C1 segment of cervical spinal cord (tissue), 14 donors: Measurements from ENCODE around the gene SLC25A11.

ENCODE experiments used
- DNase-seq, 14 donors: peaks; one replicate each; lab custom pipeline; 2025; lab: John Stamatoyannopoulos, UW

SLC25A11 gene

DNA sequence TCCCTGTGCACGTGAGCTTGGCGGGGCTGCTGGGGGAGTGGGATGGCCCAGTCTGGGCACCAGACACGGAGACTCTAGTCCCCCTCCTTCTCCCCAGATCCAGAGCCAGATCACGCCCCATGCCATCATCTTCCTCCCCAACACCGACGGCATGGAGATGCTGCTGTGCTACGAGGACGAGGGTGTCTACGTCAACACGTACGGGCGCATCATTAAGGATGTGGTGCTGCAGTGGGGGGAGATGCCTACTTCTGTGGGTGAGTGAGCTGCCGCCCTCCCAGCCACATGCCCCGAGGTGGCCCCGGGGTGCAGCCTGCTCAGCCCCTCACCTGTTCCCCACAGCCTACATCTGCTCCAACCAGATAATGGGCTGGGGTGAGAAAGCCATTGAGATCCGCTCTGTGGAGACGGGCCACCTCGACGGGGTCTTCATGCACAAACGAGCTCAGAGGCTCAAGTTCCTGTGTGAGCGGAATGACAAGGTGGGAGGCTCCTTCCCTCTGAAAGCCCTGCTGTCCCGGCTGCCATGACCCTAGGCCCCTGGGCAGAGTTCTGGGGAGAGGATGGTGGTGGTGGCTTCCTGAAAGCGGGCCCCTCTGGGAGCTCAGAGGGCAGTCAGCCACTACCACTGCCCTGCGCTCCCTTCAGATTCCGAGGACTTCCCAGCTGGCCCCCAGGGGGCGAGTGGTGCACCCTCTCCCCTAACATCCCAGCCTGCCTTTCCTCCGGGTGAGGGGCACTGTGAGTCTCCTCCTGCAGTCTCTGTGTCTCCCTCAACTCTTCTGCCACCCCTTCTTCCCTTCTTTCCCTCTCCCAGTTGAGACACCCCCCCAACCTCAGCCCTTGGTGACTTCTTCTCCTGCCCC is 43.3 kb downstream of the SLC25A11 start:
- DNase-seq: no peak

DNA sequence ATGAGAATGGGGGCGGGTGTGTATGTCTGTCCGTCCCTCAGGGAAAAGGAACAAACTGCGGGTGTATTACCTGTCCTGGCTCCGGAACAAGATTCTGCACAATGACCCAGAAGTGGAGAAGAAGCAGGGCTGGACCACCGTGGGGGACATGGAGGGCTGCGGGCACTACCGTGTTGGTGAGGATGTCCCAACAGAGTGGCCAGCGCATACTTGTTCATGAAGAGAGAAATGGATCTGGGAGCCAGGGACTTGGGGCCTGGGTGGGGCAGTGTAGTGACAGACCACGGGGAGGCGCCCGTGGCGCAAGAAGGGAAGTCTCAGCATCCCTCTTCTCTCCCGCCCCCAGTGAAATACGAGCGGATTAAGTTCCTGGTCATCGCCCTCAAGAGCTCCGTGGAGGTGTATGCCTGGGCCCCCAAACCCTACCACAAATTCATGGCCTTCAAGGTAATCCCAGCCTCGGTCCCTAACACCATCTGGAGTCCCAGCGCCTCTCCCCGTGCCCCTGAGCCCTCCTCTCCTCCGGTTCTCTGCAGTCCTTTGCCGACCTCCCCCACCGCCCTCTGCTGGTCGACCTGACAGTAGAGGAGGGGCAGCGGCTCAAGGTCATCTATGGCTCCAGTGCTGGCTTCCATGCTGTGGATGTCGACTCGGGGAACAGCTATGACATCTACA is 44.1 kb downstream of the SLC25A11 start:
- no peak for DNase-seq

DNA sequence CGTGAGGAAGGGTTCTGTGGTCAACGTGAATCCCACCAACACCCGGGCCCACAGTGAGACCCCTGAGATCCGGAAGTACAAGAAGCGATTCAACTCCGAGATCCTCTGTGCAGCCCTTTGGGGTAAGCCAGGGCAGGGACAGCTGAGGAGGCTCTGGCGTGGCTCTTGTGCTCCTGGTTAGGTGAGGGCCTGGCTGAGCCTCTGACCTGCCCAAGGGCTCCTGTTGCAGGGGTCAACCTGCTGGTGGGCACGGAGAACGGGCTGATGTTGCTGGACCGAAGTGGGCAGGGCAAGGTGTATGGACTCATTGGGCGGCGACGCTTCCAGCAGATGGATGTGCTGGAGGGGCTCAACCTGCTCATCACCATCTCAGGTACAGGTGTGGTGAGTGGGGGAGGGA is 44.7 kb downstream of the SLC25A11 start:
- no peak for DNase-seq

DNA sequence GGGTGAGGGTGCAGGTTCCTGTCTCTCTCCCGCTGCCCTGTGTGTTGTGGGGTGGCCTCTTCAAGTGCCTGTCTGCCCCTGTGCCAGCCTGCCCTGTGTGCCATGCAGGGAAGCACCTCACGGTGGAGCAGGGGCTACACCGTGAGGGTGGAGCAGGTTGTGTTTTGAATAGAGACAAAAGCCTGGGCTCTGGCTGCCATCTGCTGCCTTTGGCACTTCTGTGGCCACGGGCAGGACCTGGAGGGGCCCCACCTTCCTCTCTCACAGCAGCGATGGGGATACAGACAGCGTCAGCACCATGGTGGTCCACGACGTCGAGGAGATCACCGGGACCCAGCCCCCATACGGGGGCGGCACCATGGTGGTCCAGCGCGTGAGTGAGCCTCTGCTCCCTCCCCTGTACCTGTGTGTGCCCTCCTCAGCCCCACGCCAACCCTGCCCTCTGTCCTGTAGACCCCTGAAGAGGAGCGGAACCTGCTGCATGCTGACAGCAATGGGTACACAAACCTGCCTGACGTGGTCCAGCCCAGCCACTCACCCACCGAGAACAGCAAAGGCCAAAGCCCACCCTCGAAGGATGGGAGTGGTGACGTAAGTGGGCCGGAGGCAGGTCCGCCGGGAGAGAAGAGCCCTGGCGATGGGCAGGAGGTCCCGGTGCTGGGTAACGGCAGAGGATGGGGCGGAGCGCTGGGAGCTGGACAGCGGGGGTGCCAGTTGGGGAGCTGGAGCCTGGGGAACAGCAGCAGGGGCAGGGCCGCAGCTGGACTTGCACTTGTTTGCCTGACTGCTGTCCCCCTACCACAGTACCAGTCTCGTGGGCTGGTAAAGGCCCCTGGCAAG is 45.9 kb downstream of the SLC25A11 start:
- DNase-seq: no peak

DNA sequence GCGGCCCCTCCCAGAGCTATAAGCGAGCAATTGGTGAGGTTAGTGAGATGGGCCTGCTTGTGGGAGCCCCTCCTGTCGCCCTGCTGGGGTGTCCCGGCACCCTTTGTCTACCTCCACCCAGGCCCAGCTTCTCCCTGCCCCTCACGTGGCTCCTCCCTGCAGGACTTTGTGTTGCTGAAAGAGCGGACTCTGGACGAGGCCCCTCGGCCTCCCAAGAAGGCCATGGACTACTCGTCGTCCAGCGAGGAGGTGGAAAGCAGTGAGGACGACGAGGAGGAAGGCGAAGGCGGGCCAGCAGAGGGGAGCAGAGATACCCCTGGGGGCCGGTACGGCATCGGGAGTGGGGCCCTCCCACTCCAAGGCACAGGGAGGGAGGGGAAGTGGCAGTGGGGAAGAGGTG is 46.6 kb downstream of the SLC25A11 start:
- no peak for DNase-seq

DNA sequence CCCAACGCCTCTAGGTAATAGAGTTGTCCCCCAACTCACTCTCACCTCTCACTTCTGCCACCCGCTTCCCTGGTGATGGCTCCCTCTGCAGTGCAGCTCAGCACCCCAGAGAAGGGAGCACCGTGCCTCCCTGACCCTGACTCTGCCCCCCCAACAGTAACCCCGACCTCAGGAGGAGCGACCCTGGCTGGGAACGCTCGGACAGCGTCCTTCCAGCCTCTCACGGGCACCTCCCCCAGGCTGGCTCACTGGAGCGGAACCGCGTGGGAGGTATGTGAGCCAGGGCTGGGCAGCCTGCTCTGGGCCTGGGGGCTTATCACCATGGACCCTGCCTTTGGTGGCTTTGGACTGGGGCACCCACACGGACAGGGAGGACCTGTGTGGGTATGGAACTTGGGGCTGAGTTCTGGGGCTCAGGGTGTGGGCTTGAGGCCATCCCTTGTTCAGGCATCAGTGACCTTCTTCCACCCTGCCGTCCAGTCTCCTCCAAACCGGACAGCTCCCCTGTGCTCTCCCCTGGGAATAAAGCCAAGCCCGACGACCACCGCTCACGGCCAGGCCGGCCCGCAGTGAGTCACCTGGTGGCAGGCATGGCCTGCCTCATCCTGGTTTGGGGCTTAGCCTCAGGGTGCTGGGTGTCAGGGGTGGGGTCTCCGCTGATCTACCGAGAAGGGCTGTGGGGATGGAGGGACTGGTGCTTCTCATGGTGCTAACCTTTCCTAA is 47.2 kb downstream of the SLC25A11 start:
- no peak for DNase-seq

DNA sequence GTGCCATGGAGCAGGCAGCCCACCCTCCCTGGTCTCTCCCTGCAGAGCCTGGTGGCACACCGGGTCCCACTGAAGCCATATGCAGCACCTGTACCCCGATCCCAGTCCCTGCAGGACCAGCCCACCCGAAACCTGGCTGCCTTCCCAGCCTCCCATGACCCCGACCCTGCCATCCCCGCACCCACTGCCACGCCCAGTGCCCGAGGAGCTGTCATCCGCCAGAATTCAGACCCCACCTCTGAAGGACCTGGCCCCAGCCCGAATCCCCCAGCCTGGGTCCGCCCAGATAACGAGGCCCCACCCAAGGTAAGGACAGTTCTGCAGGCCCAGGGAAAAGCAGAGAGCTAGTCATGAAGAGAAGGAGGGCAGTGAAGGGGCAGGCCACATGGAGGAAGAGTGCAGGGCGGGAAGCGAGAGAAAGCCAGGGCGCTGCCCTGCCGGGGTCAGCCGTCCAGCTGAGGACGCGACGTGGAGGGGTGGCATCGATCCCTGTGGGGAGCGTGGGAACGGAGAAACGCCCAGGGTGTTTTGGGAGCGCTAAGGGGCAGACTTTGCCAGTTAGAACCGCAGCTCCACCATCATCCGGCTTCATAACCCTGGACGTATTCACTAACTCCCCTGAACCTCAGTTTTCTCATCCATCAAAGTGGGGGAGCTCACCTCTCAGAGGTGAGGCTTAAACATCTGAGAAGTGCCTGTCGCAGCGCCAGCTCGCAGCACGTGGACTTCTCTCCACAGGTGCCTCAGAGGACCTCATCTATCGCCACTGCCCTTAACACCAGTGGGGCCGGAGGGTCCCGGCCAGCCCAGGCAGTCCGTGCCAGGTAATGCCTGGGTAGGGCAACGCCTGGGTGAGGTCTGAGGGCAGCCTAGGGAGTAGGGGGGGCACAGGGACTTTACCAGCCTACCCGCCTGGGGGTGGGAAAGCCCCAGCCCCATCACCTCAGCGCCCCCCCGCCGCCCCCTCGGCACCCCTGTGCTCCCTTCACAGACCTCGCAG is 48.1 kb downstream of the SLC25A11 start:
- no peak for DNase-seq

DNA sequence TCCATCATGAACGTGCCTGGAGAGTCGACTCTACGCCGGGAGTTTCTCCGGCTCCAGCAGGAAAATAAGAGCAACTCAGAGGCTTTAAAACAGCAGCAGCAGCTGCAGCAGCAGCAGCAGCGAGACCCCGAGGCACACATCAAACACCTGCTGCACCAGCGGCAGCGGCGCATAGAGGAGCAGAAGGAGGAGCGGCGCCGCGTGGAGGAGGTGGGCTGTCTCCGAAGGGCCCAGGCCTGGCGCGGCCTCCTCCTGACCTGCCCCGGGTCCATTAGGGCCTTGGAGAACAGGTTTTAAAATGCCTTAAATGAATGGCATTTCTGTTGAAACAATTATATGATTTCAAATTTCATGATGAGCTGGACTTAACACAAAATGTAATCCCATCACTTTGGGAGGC is 52.3 kb downstream of the SLC25A11 start:
- no peak for DNase-seq
